Measurements from ENCODE around the gene BLM.

DNA sequence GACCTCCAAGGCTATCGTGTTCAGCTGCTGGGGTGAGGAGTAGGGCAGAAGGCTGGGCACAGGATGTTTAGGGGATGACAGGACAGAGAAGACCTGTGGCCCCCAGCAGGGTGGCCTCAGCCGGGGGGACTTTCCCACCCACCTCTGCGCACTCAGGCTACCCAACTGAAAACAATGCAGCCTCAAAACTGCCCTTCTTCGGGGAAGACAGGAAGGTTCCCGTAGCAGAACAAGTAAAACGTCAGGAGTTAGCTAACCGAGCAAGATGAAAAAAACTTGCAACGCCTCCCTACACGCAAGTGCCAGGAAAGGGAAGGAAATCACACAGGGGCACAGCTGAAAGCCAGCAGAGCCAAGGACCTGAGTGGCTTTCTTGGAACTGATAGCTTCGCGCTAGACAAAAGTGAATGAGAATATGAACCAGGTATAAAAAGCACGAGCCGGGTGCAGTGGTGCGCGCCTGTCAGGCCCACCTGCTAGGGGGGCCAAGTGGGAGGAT lies 112.8 kb downstream of the BLM start:
- peak in 1 of 4 donors; percentile 41 for TF ChIP-seq POLR2A (IDR thresholded peaks at IDR 0.05)
- TF ChIP-seq, protein P1, sequence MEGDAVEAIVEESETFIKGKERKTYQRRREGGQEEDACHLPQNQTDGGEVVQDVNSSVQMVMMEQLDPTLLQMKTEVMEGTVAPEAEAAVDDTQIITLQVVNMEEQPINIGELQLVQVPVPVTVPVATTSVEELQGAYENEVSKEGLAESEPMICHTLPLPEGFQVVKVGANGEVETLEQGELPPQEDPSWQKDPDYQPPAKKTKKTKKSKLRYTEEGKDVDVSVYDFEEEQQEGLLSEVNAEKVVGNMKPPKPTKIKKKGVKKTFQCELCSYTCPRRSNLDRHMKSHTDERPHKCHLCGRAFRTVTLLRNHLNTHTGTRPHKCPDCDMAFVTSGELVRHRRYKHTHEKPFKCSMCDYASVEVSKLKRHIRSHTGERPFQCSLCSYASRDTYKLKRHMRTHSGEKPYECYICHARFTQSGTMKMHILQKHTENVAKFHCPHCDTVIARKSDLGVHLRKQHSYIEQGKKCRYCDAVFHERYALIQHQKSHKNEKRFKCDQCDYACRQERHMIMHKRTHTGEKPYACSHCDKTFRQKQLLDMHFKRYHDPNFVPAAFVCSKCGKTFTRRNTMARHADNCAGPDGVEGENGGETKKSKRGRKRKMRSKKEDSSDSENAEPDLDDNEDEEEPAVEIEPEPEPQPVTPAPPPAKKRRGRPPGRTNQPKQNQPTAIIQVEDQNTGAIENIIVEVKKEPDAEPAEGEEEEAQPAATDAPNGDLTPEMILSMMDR (IDR thresholded peaks at IDR 0.05), result no peak
